ENCODE measurements around the gene SLC35F6. TPM values are rescaled to one million over a fixed set of nuclear protein-coding genes. Genes with fewer than 3 reads are reported as not detected.
"Not testable (repeated sequence)": the region's sequence is repeated elsewhere in the genome, so short reads cannot be mapped to it uniquely, and the experiment has no call there.

The SLC35F6 gene
- total and polyA plus RNA-seq, 9 of the 15 experiments (the other 6 are each of a cell fraction or from before 2014, with no cell fraction given): 11.9 to 47.3 (median 22.5) TPM

DNA sequence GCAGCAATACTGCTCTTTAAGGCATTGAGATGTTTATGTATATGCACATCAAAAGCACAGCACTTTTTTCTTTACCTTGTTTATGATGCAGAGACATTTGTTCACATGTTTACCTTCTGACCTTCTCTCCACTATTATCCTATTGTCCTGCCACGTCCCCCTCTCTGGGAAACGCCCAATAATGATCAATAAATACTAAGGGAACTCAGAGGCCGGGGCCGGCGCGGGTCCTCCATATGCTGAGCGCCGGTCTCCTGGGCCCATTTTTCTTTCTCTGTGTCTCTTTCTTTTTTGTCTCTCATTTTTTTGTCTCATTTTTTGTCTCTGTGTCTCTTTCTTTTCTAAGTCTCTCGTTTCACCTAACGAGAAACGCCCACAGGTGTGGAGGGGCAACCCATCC lies 13.6 kb upstream of the SLC35F6 start:
- Histone ChIP-seq H2AFZ (ENCODE audit: low read depth, low read length) (peak overlapping the region; percentile 67), H3K9ac (ENCODE audit: insufficient read depth in 1 of 2, low read depth in 2 of 2, low read length in 2 of 2) (peak overlapping the region in 1 of 2 experiments; percentile 31; a peak in 2 of 4 replicates), H3K4me1 (replicated peaks in 1 of 2; ENCODE audit: control insufficient read depth in 2 of 2, insufficient read depth in 2 of 2, low read length in 2 of 2) (peaks cover 14 to 16% of the 10 kb centered on the region in 2 experiments), H3K27ac (ENCODE audit: extremely low read depth, low read depth, low read length) (peak overlapping the region; percentile 60; the same call in 2 of the 3 replicates)
- POLR2A ChIA-PET; BruUV-seq (replicated peaks); FAIRE-seq; H3K9me3 ChIP-seq (replicated peaks; ENCODE audit: control insufficient read depth, insufficient read depth, low read depth, low read length); DNase-seq (ENCODE audit: extremely low read depth in 1 of 4, low spot score in 3 of 4); CTCF ChIA-PET (ENCODE audit: low intra/inter-chr PET ratio); ATAC-seq; H3K4me2 ChIP-seq (ENCODE audit: insufficient read depth, low read length); H3K79me2 ChIP-seq (ENCODE audit: control insufficient read depth, insufficient read depth, low read length); H3K4me3 ChIP-seq; H4K20me1 ChIP-seq (replicated peaks; ENCODE audit: control insufficient read depth, insufficient read depth, low read length); intact Hi-C loops (cut with micrococcal nuclease); in situ Hi-C loops (cut with MboI); H3K27me3 ChIP-seq (ENCODE audit: control insufficient read depth in 2 of 2, insufficient read depth in 2 of 2, low read length in 2 of 2); H3K9me1 ChIP-seq (ENCODE audit: control insufficient read depth, insufficient read depth, low read length); H3K36me3 ChIP-seq (ENCODE audit: control insufficient read depth, insufficient read depth, low read length): not testable (repeated sequence)
- 33% methylated on average over 11 of the region's 11 CpGs for WGBS (ENCODE audit: insufficient coverage, low coverage, missing lambda C conversion rate)
- TF ChIP-seq HDAC2 (IDR thresholded peaks at IDR 0.05) (0 out of 2 replicates have a peak, but pooled peaks have one; percentile 1), RBBP5 (IDR thresholded peaks at IDR 0.05; ENCODE audit: borderline replicate concordance, insufficient read depth, low read length, poor library complexity, severe bottlenecking) (peak; percentile 36), FOXK2 (conservative IDR thresholded peaks at IDR 0.05 in 1 of 2, IDR thresholded peaks at IDR 0.05 in 1 of 2; ENCODE audit: low read depth in 2 of 2) (0 out of 4 replicates have a peak, but pooled peaks of 1 of the 2 experiments have one; percentile 14), CTBP1 (IDR thresholded peaks at IDR 0.05; ENCODE audit: borderline replicate concordance) (0 out of 2 replicates have a peak, but pooled peaks have one; percentile 22), ZNF512 (tag; IDR thresholded peaks at IDR 0.05) (0 out of 2 replicates have a peak, but pooled peaks have one; percentile 16)

All from K562 (cell line).